MM.1S (cell line): ENCODE measurements around the gene ARPC2.

Experiments used
- DNase-seq: peaks from one replicate; pipeline ENCODE4 v3.0.0-alpha.2; 2015
- H2AFZ ChIP-seq: fragments of 300-600 bp; sonication (generic); 2 replicates; pipeline ENCODE4 v1.6.0; 2016; ENCODE audit warnings: antibody characterized with exemption, low read length
- H3F3A ChIP-seq: fragments of 300-600 bp; sonication (generic); 2 replicates; pipeline ENCODE4 v1.6.1; 2016; ENCODE audit warnings: mild to moderate bottlenecking, antibody characterized with exemption, low read length, moderate library complexity, mixed read lengths; ENCODE audit not compliant: insufficient read depth
- H3K27ac ChIP-seq: fragments of 300-600 bp; sonication (generic); 2 replicates; pipeline ENCODE4 v1.5.1; 2016; ENCODE audit warnings: mild to moderate bottlenecking, low read length
- H3K27me3 ChIP-seq: fragments of 300-600 bp; sonication (generic); replicated peaks from 2 replicates; pipeline ENCODE4 v1.6.0; 2016; ENCODE audit warnings: low read length; ENCODE audit not compliant: insufficient read depth
- H3K36me3 ChIP-seq: fragments of 300-600 bp; sonication (generic); replicated peaks from 2 replicates; pipeline ENCODE4 v1.6.1; 2016; ENCODE audit warnings: mild to moderate bottlenecking, low read length, mixed read lengths; ENCODE audit not compliant: insufficient read depth
- H3K4me1 ChIP-seq: fragments of 300-600 bp; sonication (generic); 2 replicates; pipeline ENCODE4 v1.6.1; 2016; ENCODE audit warnings: low read length, mixed read lengths
- H3K4me2 ChIP-seq: fragments of 300-600 bp; sonication (generic); 2 replicates; pipeline ENCODE4 v1.6.0; 2016; ENCODE audit warnings: low read depth, low read length
- H3K4me3 ChIP-seq: fragments of 300-600 bp; sonication (generic); 2 replicates; pipeline ENCODE4 v1.5.1; 2016; ENCODE audit warnings: low read length, mixed read lengths
- H3K79me2 ChIP-seq: fragments of 300-600 bp; sonication (generic); 2 replicates; pipeline ENCODE4 v1.6.1; 2016; ENCODE audit warnings: mixed run types, low read length, mixed read lengths
- H3K9ac ChIP-seq: fragments of 300-600 bp; sonication (generic); 2 replicates; pipeline ENCODE4 v1.6.1; 2016; ENCODE audit warnings: low read length, mixed read lengths
- H3K9me2 ChIP-seq: fragments of 300-600 bp; sonication (generic); replicated peaks from 2 replicates; pipeline ENCODE4 v1.6.1; 2016; ENCODE audit warnings: mild to moderate bottlenecking, low read length, mixed read lengths; ENCODE audit not compliant: insufficient read depth
- H3K9me3 ChIP-seq: fragments of 300-600 bp; sonication (generic); replicated peaks from 2 replicates; pipeline ENCODE4 v1.6.1; 2016; ENCODE audit warnings: mild to moderate bottlenecking, low read length, mixed read lengths; ENCODE audit not compliant: insufficient read depth
- H4K20me1 ChIP-seq: fragments of 300-600 bp; sonication (generic); 2 replicates; pipeline ENCODE4 v1.6.1; 2016; ENCODE audit warnings: mild to moderate bottlenecking, low read length, moderate library complexity, mixed read lengths; ENCODE audit not compliant: insufficient read depth
- EZH2 ChIP-seq: fragments of 300-600 bp; sonication (generic); optimal IDR thresholded peaks from 2 replicates; pipeline ENCODE3; 2017; ENCODE audit warnings: low read depth, mild to moderate bottlenecking, antibody characterized with exemption, low read length, mixed read lengths
- EZH2phosphoT487 ChIP-seq: fragments of 300-600 bp; sonication (generic); IDR thresholded peaks from 2 replicates; pipeline ENCODE4 v1.6.1; 2018; ENCODE audit warnings: antibody characterized with exemption, low read length
- TF ChIP-seq, protein P1 (sequence below): fragments of 300-600 bp; sonication (generic); IDR thresholded peaks from 2 replicates; pipeline ENCODE4 v1.5.1; 2016; ENCODE audit warnings: antibody characterized with exemption, low read length, mixed read lengths

The ARPC2 gene

DNA sequence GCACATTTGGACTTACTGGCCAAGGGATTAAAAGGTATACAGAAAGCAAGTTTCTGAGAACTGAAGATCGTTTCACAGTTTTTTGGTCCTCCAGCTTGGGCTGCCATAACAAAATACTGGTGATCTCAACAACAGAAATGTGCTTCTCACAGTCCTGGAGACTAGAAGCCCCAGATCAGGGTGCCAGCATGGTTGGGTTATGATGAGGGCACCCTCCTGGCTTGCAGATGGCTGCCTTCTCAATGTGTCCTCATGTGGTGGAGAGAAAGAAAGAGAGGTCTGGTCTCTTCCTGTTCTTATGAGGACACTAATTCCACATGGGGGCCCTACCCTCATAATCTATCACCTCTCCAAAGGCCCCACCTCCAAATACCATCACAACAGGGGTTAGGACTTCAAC is 30.1 kb upstream of the ARPC2 start:
- H3K36me3 ChIP-seq: no peaks in the 10 kb centered on the region
- no peak overlapping the region for H3K9ac ChIP-seq
- H4K20me1 ChIP-seq: no peaks in the 10 kb centered on the region
- no peaks in the 10 kb centered on the region for H3K79me2 ChIP-seq
- H3K4me3 ChIP-seq: no peak overlapping the region
- H3K27me3 ChIP-seq: no peaks in the 10 kb centered on the region
- no peak overlapping the region for H3K27ac ChIP-seq
- TF ChIP-seq EZH2phosphoT487 (no peak), EZH2 (no peak)
- TF ChIP-seq, protein P1, sequence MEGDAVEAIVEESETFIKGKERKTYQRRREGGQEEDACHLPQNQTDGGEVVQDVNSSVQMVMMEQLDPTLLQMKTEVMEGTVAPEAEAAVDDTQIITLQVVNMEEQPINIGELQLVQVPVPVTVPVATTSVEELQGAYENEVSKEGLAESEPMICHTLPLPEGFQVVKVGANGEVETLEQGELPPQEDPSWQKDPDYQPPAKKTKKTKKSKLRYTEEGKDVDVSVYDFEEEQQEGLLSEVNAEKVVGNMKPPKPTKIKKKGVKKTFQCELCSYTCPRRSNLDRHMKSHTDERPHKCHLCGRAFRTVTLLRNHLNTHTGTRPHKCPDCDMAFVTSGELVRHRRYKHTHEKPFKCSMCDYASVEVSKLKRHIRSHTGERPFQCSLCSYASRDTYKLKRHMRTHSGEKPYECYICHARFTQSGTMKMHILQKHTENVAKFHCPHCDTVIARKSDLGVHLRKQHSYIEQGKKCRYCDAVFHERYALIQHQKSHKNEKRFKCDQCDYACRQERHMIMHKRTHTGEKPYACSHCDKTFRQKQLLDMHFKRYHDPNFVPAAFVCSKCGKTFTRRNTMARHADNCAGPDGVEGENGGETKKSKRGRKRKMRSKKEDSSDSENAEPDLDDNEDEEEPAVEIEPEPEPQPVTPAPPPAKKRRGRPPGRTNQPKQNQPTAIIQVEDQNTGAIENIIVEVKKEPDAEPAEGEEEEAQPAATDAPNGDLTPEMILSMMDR: no peak
- H3K4me2 ChIP-seq: peak overlapping the region; percentile 35; the same call in 1 of the 2 replicates
- no peak for DNase-seq
- H3F3A ChIP-seq: no peaks in the 10 kb centered on the region
- H3K9me3 ChIP-seq: no peaks in the 10 kb centered on the region
- H3K9me2 ChIP-seq: no peaks in the 10 kb centered on the region
- peak overlapping the region; percentile 35 for H2AFZ ChIP-seq
- H3K4me1 ChIP-seq: peaks cover 5% of the 10 kb centered on the region

DNA sequence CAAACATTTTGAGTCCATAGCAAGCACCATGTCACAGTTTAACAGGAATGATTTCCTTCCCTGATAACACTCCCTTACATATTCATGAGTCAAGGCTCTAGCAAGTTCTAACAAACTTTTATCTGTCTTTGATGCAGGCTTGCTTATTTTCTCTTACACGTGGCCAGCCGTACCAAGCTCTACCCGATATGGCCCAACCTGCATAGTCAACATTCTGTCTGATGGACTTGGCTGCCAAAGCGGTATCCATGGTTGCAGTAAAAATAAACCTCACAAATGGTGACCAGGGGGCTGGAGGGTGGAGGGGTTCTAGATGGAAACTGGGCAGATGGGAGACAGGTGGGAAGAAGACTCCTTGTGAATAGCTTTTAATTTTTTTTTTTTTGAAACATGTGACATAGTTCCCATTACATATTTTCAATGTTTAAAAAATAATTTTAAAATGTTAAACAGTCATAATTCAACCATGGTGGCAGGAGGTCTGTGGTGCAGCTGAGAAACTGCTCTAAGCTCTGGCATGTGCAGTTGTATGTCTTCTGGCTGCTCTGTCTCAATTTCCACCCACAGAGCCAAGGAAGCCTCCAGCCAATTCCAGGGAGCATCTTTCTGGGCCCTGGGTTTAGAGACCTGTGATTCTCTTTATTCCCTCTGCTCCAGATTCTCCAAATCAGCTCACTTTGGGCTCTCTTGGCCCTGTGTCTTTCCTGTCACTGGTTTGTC is 29.5 kb upstream of the ARPC2 start:
- Histone ChIP-seq H3K27me3 (no peaks in the 10 kb centered on the region), H3K9me2 (no peaks in the 10 kb centered on the region), H3K36me3 (no peaks in the 10 kb centered on the region), H3K4me2 (no peak overlapping the region), H2AFZ (peak overlapping the region; percentile 35; the same call in 1 of the 2 replicates), H3K27ac (no peak overlapping the region), H3K4me1 (peaks cover 5% of the 10 kb centered on the region), H3F3A (no peaks in the 10 kb centered on the region), H4K20me1 (no peaks in the 10 kb centered on the region), H3K79me2 (no peaks in the 10 kb centered on the region), H3K9ac (no peak overlapping the region), H3K4me3 (no peak overlapping the region), H3K9me3 (no peaks in the 10 kb centered on the region)
- no peak for DNase-seq
- TF ChIP-seq, protein P1: no peak
- no peak for TF ChIP-seq EZH2
- no peak for TF ChIP-seq EZH2phosphoT487

DNA sequence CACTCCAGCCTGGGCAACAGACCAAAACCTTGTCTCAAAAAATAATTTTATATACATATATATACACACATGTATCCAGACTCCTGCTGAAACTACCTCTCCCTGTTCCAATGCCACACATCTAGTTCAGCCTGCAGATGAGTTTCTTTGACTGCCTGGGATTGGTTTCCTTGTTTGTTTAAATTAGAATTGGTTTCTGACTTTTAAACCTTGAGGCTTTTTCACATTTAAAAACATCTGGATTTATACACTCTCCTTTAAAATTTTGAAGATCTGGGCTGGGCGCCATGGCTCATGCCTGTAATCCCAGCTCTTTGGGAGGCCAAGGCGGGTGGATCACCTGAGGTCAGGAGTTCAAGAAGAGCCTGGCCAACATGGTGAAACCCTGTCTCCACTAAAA is 28.5 kb upstream of the ARPC2 start:
- no peaks in the 10 kb centered on the region for H3K36me3 ChIP-seq
- H3K4me1 ChIP-seq: peaks cover 5% of the 10 kb centered on the region
- H3F3A ChIP-seq: no peaks in the 10 kb centered on the region
- H3K27ac ChIP-seq: no peak overlapping the region
- no peaks in the 10 kb centered on the region for H3K9me2 ChIP-seq
- no peak overlapping the region for H2AFZ ChIP-seq
- no peak overlapping the region for H3K4me3 ChIP-seq
- TF ChIP-seq EZH2 (no peak), EZH2phosphoT487 (no peak)
- TF ChIP-seq, protein P1: no peak
- no peaks in the 10 kb centered on the region for H3K27me3 ChIP-seq
- DNase-seq: no peak
- no peak overlapping the region for H3K4me2 ChIP-seq
- H3K9me3 ChIP-seq: no peaks in the 10 kb centered on the region
- no peaks in the 10 kb centered on the region for H3K79me2 ChIP-seq
- no peaks in the 10 kb centered on the region for H4K20me1 ChIP-seq
- no peak overlapping the region for H3K9ac ChIP-seq
